Activated CD4-positive, alpha-beta T cell treated with anti-CD3 and anti-CD28 coated beads, Interleukin-2, amount 50 U/mL, for 48 hours (primary cell): Measurements from ENCODE around the gene HSPA1A.
A peak's percentile ranks its signal among the peaks of the same experiment; 100 is the strongest.
"Not testable (repeated sequence)": the region's sequence is repeated elsewhere in the genome, so short reads cannot be mapped to it uniquely, and the experiment has no call there.

Experiments used
- DNase-seq, 2 experiments: peaks; one replicate each; pipeline ENCODE4 v3.0.0-alpha.2; 2020

The HSPA1A gene

DNA sequence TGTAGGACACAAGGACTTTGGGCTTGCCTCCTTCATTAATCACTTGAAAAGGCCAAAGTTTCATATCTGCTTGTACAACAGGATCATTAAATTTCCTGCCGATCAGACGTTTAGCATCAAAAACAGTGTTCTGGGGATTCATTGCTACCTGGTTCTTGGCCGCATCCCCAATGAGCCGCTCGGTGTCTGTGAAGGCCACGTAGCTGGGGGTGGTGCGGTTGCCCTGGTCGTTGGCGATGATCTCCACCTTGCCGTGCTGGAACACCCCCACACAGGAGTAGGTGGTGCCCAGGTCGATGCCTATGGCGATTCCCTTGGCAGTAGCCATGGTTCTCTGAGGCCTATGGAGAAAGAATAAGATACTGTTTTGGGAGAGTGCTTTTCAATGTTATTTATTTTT lies 3.7 kb upstream of the HSPA1A start:
- no peak for DNase-seq

DNA sequence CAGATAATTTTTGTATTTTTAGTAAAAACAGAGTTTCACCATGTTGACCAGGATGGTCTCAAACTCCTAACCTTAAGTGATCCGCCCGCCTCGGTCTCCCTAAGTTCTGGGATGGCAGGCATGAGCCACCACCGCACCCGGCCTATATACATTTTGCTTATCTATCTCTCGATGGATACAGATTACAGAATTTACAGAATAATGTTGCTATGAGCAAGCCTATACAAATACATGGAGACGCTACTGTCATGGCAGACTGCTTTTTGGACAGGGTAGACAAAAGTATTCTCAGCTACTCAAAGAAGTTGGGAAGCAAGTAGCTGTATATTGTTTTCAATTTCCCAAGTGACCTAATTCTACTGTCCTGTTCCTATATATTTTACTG lies 1.9 kb upstream of the HSPA1A start:
- no peak for DNase-seq

DNA sequence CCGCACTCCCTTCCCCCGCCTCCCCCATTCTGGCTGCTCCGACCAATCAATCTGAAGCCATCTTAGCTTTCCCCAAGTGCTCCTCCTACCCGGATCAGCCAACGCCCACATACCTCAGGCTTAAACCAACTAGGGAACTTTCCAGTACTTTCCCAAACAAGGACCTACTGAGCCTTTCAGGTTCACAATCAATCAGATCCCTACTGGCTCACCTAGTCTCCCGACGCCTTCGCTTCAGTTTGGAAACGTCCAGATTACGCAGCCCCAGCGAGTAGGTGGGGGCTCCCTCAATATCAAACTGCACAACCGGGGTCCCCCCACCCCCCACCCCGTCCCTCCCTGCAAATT lies 692 bp upstream of the HSPA1A start:
- DNase-seq: peak; percentile 74 to 81

DNA sequence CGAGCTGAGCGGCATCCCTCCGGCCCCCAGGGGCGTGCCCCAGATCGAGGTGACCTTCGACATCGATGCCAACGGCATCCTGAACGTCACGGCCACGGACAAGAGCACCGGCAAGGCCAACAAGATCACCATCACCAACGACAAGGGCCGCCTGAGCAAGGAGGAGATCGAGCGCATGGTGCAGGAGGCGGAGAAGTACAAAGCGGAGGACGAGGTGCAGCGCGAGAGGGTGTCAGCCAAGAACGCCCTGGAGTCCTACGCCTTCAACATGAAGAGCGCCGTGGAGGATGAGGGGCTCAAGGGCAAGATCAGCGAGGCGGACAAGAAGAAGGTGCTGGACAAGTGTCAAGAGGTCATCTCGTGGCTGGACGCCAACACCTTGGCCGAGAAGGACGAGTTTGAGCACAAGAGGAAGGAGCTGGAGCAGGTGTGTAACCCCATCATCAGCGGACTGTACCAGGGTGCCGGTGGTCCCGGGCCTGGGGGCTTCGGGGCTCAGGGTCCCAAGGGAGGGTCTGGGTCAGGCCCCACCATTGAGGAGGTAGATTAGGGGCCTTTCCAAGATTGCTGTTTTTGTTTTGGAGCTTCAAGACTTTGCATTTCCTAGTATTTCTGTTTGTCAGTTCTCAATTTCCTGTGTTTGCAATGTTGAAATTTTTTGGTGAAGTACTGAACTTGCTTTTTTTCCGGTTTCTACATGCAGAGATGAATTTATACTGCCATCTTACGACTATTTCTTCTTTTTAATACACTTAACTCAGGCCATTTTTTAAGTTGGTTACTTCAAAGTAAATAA lies 2.0 kb downstream of the HSPA1A start:
- DNase-seq: not testable (repeated sequence)

DNA sequence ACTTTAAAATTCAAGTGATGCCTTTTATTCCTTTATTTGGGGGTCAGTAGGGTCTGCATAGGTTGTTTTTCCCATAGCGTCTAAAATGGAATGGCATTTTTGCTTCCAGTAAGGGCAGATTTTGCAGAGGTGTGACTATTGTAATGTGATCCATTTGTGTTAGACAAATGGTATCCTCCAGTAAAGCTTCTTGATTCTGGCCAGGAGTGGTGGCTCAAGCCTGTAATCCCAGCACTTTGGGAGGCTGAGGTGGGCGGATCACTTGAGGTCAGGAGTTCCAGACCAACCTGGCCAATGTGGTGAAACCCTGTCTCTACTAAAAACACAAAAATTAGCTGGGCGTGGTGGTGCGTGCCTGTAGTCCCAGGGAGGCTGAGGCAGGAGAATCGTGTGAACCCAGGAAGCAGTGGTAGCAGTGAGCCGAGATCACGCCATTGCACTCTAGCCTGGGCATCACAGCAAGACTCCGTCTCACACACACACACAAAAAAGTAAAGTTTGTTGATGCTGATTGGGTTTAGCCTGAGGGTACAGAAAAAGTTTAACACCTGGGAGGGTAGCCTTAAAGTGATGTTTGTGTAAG lies 2.7 kb downstream of the HSPA1A start:
- not testable (repeated sequence) for DNase-seq

DNA sequence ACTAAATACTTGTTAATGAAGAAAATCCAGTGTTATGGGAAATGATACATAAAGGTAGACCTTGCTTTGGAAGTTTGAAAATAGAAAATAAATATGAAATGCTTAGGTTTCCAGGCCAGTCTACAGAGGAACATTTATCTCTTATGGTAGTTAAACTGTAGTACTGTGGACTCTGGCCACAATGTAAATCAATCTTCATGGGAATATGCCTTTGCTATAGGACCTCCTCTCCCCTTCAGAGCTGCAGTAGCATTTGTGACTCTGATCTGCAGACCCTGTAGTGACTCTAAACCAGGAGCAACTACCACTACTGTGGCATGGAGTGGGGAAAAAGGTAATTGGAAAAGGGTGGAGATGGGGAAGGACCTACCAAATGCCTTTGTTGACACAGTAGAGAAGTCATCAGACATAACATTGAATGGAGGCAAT lies 4.5 kb downstream of the HSPA1A start:
- no peak for DNase-seq

DNA sequence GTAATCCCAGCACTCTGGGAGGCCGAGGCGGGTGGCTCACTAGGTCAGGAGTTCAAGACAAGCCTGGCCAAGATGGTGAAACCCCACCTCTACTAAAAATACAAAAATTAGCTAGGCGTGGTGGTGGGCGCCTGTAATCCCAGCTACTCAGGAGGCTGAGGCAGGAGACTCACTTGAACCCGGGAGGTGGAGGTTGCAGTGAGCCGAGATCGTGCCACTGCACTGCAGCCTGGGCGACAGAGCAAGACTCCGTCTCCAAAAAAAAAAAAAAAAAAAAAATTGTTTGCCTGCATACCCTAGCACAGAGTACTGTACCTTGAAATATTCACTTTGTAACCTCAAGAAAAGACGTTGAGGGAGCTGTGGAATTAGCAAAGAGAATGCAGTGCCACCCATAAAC lies 5.1 kb downstream of the HSPA1A start:
- DNase-seq: not testable (repeated sequence)

DNA sequence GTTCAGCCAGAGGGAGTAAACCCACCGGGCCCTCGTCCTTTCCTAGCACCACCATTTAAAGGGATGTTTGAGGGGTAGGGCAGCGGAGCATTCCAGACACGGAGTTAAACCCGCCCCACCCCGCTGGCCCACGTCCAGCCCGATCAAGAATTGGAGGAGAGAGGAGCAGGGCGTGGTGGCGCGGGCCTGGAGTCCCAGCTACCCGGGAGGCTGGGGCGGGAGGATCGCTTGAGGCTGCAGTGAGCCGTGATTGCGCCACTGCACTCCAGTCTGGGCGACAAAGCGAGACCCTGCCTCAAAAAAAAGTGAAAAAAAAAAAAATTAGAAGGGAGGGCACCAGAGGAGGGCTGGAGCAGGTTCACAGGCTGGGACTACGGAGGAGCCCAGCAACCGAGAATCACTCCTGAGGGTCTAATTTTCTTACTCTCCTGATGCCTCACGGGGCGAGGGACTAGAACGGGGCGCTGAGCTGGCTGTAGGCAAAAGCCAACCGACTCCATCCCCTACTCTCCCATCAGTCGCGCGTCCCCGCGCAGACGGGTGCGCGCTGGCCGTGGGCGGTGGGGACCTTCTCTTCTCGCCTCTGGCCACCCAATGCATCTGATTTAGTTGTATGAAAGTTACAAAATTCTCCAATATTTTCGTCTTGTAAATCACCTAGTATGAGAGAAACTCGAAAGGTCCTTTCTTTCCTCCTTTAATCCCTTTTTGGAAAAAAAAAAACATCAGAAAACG lies 6.1 kb downstream of the HSPA1A start:
- DNase-seq: peak; percentile 80 to 84

DNA sequence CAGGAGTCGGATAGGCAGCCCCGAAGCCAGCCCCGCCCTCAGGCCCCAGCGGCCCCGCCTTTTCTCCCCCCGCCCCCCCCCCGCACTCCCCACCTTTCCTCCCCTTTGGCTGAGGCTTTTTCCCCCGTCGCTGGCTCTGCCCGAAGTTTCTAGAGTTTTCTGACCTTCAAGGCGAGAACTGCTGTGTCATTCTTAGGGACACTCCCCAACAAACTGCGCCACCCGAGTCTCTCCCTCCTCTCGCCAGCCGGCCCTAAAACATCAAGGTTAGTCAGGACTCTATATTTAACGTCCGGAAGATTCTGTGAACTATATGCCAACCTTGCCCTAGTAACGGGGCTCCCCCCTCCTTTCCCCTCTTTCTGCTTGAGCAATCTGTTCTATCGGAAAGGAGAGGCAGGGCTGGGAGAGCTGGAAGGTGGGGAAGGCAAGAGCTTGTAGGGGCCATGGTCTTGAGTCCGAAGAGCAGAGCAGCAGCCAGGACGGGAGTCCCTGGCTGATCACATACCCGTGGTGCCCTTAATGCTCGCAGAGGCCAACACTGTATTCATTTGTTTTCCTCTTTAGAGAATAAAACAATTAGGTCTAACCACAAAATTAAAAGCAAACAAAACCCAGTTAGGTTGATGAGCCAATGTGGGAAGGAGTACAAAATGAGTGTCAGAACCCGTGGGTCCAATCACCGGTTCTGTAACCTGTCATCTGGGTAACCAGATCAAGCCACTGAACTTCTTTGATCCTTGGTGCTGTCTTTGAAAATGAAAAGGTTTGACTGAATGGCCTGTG lies 6.9 kb downstream of the HSPA1A start:
- peak; percentile 69 to 75 for DNase-seq

DNA sequence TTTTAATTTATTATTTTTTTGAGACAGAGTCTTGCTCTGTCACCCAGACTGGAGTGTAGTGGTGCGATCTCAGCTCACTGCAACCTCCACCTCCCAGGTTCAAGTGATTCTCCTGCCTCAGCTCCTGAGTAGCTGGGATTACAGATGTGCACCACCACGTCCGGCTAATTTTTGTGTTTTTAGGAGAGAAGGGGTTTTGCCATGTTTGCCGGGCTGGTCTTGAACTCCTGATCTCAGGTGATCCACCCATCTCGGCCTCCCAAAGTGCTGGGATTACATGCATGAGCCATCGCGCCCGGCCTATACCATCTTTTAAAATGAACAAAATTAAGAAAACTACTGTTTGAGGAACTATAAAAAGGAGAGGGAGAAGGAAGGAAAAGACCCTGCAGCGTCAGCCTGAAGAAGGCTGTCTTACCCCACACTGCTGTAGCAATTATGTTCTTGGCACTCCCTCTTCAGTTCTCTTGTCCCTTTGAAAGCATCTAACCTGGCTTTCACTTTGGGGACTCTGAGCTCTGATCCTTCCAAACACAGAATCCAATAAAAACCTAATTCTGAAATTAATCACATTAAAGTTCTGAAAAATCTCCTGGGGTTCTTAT lies 8.4 kb downstream of the HSPA1A start:
- not testable (repeated sequence) for DNase-seq

DNA sequence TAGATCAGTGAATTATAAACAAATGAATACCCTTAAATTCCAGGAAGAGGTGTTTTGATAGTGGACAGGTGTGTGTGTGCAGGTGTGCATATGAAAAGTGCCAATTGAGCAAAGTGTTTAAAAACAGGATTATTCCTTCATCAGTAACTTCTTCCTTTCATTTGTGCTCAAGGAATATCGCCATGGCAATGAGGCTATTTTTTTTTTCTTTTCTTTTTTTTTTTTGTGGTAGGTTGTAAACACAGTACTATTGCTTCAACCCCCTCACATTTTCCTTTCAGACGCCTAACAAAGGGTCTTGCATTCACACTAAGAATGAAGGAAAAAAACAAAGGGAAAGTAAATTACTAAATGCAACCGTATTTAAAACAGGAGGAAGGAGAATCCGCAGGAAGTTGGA lies 10.2 kb downstream of the HSPA1A start:
- no peak for DNase-seq

DNA sequence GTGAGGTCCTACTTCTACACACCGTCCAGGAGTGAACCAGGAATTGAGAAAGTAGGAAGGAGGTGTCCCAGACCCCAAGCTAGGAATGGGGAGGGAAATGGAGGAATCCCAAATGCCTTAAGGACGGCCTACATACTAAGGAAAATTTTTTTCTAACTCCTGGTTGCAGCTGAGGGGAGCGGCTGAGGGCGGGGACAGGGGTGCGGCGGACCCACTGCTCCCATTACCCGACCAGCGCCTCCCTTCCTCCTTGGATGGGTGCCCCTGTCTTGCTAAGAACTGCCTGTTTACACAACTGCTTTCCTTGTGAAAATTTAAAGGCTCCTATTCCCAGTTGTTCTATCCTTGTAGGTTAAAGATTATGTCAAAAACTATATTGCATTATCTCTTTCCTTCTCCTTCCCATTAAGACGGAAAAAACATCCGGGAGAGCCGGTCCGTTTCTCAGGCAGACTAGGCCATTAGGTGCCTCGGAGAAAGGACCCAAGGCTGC lies 11.5 kb downstream of the HSPA1A start:
- no peak for DNase-seq

DNA sequence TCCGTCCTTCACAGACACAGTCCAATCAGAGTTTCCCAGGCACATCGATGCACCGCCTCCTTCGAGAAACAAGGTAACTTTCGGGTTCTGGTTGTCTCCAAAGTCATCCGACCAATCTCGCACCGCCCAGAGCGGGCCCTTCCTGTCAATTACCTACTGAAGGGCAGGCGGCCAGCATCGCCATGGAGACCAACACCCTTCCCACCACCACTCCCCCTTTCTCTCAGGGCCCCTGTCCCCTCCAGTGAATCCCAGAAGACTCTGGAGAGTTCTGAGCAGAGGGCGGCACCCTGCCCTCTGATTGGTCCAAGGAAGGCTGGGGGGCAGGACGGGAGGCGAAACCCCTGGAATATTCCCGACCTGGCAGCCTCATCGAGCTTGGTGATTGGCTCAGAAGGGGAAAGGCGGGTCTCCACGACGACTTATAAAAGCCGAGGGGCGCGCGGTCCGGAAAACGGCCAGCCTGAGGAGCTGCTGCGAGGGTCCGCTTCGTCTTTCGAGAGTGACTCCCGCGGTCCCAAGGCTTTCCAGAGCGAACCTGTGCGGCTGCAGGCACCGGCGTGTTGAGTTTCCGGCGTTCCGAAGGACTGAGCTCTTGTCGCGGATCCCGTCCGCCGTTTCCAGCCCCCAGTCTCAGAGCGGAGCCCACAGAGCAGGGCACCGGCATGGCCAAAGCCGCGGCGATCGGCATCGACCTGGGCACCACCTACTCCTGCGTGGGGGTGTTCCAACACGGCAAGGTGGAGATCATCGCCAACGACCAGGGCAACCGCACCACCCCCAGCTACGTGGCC lies 12.1 kb downstream of the HSPA1A start, which contains the start of gene HSPA1B:
TSS of gene HSPA1B (plus strand) at position 453 of the 794 bp plus-strand sequence. CDS start at position 666, 213 bp downstream.
- DNase-seq: peak; percentile 94 to 97

DNA sequence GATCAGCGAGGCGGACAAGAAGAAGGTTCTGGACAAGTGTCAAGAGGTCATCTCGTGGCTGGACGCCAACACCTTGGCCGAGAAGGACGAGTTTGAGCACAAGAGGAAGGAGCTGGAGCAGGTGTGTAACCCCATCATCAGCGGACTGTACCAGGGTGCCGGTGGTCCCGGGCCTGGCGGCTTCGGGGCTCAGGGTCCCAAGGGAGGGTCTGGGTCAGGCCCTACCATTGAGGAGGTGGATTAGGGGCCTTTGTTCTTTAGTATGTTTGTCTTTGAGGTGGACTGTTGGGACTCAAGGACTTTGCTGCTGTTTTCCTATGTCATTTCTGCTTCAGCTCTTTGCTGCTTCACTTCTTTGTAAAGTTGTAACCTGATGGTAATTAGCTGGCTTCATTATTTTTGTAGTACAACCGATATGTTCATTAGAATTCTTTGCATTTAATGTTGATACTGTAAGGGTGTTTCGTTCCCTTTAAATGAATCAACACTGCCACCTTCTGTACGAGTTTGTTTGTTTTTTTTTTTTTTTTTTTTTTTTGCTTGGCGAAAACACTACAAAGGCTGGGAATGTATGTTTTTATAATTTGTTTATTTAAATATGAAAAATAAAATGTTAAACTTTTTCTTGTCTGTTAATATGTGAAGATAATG lies 14.4 kb downstream of the HSPA1A start:
- DNase-seq: no peak

DNA sequence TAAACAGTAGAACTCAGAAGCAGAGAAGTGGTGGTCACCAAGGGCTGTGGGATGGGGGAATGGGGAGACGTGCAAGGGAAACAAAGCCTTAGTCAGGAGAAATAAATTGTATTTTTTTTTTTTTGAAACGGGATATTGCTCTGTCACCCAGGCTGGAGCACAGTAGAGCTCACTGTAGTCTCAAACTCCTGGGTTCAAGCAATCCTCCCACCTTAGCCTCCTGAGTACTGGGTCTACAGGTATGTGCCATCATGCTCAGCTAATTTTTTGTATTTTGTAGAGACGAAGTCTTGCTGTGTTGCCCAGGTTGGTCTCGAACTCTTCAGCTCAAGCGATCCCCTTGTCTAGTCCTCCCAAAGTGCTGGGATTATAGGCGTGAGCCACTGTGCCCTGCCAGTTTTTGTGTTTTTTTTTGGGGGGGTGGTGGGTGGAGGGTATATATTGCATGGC lies 15.6 kb downstream of the HSPA1A start:
- DNase-seq: no peak

DNA sequence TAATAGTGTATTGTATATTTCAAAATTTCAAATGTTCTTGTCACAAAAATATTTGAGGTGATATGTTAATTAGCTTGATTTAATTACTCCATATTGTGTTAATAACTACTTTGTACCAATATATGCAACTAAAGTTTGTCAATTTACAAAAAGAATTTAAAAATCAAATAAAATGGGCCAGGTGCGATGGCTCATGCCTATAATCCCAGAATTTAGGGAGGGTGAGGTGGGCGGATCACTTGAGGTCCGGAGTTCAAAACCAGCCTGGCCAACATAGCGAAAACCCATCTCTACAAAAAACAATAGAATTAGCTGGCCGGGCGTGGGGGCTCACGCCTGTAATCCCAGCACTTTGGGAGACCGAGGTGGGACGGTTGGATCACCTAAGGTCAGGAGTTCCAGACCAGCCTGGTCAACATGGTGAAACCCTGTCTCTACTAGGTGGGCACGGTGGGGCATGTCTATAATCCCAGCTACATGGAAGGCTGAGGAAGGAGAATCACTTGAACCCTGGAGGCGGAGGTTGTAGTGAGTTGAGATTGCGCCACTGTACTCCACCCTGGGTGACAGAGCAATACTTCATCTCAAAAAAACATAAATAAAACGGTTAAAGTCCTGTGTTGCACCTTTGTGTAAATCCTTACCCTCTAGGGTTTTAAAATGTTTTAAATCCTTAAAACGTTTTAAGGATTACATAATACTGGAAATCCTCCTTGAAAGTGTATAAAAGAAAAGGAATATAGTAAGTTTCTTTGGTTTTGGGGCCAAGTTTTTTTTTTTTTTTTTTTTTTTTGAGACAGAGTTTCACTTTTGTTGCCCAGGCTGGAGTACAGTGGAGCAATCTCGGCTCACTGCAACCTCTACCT lies 16.2 kb downstream of the HSPA1A start:
- no peak for DNase-seq

DNA sequence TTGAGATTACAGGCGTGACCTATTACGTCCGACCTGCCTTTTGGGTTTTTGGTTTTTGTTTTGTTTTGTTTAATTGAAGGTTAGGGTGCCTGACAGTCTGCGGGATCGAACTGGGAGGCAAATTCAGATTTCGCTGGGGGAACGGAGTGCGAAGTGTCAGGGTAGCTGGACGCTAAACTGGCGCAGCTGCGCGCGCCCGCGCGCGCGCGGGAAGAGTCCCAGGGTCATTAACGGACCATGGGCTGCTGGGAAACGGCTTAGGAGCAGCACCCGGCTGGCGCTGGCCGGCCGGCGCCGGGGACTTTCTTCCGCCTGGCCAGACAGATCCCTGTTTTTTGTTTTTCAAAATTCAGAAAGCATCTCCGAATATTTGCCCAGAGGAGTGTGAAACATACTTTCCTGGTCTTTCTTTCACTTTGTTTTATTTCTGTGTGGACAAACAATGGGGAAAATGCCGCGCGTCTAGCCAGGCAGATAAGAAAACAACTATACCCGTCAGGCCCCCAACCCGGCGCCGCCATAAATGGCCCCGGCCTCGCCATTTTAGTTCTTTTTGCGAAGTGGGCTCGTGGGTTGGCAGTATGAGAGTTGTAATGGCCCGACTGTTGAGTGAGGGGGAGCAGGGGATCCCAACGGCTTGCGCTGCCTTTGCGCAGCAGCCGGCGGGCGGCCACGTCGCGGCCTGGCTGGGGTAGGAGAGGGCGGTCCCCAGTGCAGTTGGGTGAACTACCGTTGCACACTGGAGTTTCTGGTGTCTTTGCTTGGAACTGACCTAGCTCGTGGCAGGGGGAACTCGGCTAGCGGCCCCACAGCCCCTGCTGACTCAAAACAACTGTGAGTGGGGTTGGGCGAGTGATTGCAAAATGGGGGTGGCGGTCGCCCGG lies 19.3 kb downstream of the HSPA1A start:
- peak; percentile 76 to 83 for DNase-seq

DNA sequence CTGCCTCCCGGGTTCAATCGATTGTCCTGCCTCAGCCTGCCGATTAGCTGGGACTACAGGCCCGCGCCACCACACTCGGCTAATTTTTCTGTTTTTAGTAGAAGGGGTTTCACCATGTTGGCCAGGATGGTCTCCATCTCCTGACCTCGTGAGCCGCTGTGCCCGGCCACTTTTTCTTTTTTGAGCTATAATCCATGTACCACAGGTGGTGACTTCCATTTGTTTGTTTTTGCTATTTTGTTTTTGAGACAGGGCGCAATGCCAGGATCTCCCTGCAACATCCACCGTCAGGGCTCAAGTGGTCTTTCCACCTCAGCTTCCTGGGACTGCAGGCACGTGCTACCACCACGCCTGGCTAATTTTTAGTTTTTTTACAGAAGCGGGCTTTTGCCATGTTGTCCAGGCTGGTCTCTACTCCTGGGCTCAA lies 20.7 kb downstream of the HSPA1A start:
- DNase-seq: no peak
